ENCODE results near the gene TMEM221. TPM values are rescaled to one million over a fixed set of nuclear protein-coding genes. Genes with fewer than 3 reads are reported as not detected.

The TMEM221 gene
- total and polyA plus RNA-seq, 10 of the 15 experiments (the other 5 are each of a cell fraction or from before 2014, with no cell fraction given), result 0.04 to 0.24 TPM; not detected in 8

DNA sequence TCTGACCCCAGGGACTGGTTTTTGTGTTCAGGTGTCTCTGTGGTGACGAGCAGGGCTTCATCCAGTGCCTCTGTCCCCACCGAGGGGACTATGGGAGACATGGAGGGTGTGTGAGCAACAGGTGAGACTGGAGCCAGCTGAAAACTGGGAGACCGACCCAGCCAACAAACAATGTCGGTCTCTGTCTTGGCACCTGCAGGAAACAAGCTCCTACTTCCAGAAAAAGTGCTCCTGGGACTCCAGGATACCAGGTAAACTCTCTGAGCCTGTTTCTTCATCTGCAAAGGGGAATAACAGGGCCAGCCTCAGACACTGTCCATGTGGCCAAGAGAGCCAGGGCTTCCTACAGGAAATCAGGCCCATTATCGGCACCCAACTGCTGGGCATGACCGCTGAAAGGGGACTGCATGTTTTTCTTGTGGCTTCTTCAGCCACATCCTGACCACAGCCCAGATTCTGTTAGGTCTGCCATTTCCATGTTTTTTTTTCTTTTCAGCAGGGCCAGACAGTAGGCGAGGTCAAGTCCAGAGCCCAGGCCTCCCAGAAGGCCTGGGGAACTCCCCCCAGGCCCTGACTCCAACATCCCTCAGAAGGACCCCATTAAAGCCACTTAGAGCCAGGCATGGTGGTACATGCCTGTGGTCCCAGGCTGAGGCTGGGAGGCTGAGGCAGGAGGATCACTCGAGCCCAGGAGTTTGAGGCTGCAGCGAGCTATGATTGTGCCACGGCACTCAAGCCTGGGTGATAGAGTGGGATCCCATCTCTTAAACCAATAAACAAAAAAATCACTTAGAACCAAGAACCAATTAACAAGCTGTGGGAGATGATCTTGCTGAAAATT, 42.2 kb downstream of the TMEM221 start (continued):
- TF ChIP-seq BCL11A (IDR thresholded peaks at IDR 0.05; ENCODE audit: low read depth, low read length) (0 out of 2 replicates have a peak, but pooled peaks have one; percentile 19), POLR2AphosphoS5 (IDR thresholded peaks at IDR 0.05; ENCODE audit: low read length) (peak; percentile 7; the same call in 1 of the 2 replicates), RUNX3 (IDR thresholded peaks at IDR 0.05; ENCODE audit: low read length) (peak; percentile 93), EP300 (IDR thresholded peaks at IDR 0.05; ENCODE audit: borderline replicate concordance in 1 of 2, control insufficient read depth in 1 of 2, low read depth in 2 of 2, low read length in 2 of 2) (no peak; a peak in 1 of 4 replicates), WRNIP1 (IDR thresholded peaks at IDR 0.05; ENCODE audit: borderline replicate concordance, low read depth, low read length) (no peak), POU2F2 (IDR thresholded peaks at IDR 0.05; ENCODE audit: borderline replicate concordance, low read depth, low read length) (peak; percentile 1; the same call in 1 of the 3 replicates), BHLHE40 (IDR thresholded peaks at IDR 0.05; ENCODE audit: borderline replicate concordance in 1 of 2, low read depth in 2 of 2, low read length in 1 of 2) (peak in 1 of 2 experiments; percentile 37; a peak in 1 of 4 replicates), RAD21 (IDR thresholded peaks at IDR 0.05; ENCODE audit: insufficient read depth, low read depth, low read length) (no peak), NR2F1 (conservative IDR thresholded peaks at IDR 0.05) (peak; percentile 26; the same call in 1 of the 2 replicates)
- TF ChIP-seq, protein P1, sequence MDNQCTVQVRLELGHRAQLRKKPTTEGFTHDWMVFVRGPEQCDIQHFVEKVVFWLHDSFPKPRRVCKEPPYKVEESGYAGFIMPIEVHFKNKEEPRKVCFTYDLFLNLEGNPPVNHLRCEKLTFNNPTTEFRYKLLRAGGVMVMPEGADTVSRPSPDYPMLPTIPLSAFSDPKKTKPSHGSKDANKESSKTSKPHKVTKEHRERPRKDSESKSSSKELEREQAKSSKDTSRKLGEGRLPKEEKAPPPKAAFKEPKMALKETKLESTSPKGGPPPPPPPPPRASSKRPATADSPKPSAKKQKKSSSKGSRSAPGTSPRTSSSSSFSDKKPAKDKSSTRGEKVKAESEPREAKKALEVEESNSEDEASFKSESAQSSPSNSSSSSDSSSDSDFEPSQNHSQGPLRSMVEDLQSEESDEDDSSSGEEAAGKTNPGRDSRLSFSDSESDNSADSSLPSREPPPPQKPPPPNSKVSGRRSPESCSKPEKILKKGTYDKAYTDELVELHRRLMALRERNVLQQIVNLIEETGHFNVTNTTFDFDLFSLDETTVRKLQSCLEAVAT (IDR thresholded peaks at IDR 0.05), result peak; percentile 56; the same call in 1 of the 2 replicates
